Stimulated activated CD4-positive, alpha-beta T cell treated with anti-CD3 and anti-CD28 coated beads, Interleukin-2, amount 100 ng/mL, for 4 hours (primary cell): ENCODE measurements around the gene MMP14.

Experiments used
- DNase-seq: peaks from one replicate; pipeline ENCODE4 v3.0.0-alpha.2; 2020; ENCODE audit warnings: low read depth

The MMP14 gene

DNA sequence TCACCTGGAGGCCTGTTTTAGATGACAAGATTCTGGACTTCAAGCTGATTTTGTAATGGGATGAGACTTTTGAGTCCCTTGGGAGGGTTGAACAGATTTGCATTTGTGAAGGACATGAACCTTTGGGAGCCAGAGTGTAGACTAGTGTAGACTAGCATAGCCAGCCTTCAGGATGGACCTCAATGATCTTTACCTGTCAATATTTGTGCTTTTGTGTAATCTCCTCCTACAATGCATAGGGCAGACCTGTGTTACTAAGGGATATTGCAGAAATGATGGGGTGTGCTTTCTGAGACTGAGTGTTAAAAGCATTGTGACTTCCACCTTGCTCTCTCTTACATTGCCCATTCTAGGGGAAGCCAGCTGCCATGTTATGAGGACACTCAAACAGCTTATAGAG, 25.3 kb downstream of the MMP14 start:
- DNase-seq: no peak

DNA sequence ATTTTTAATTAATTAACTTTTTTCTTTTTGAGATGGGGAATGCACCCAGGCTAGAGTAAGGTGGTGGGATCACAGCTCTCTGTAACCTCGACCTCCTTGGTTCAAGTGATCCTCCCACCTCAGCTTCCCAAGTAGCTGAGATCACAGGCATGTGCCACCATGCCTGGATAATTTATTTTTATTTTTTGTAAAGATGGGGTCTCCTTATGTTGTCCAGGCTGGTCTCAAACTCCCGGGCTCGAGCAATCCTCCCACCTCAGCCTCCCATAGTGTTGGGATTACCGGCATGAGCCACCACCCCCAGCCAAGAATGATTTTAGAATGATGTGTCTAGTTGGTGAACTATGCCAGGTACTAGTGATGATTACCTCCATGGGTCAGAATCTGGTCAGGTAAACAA, 28.6 kb downstream of the MMP14 start:
- DNase-seq: no peak

DNA sequence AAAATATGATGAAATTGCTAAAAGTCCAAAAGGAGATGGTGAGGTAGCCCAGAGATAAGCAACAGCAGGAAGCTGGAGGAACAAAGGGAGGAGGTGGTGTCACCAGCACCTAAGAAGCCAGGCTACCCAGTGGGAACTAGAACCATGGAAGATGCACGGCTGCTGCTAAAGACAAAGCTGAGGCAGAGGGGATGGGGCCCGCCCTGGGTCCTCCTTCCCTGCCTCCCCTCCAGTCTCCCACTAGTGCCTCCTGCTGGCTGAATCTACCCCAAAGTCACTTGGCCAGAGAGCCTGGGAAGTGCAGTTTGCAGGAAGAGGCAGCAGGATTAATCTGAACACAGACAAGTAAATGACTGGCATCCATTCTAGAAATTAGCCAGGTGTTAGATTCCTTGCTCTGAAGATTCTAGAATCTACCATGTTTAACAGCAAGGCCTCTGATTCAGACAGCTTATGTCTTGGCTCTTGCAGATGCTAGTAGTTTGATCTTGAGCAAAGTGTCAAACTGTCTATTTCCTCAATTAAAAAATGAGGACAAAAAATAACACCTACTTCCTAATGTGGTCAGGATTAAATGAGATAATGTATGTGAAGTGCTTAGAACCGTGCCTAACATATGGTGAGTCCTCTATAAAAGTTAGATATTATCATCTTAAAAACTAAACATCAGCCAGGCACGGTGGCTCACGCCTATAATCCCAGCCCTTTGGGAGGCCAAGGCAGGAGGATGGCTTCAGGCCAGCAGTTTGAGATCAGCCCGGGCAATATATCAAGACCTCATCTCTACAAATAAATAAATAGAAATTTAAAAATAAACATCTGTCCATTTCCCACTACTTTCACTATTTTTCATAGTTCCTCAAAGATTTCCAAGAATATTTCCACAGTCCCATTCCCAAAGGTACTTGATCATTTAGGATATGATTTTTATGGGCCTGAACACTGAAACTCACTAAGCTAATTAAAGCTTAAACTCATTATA, 29.3 kb downstream of the MMP14 start:
- no peak for DNase-seq

DNA sequence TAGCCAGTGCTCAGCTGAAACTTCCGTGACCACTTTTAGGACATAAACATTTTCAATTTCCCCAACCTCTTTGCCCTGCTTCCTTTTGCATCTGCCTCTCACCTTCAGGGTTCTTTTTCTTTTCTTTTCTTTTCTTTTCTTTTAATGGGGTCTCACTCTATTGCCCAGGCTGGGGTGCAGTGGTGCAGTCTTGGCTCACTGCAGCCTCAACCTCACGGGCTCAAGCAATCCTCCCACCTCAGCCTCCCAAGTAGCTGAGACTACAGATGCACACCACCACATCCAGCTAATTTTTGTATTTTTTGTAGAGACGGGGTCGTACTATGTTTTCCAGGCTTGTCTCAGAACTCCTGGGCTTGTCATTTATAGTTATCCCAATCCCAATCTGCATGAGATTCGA, 30.5 kb downstream of the MMP14 start:
- no peak for DNase-seq

DNA sequence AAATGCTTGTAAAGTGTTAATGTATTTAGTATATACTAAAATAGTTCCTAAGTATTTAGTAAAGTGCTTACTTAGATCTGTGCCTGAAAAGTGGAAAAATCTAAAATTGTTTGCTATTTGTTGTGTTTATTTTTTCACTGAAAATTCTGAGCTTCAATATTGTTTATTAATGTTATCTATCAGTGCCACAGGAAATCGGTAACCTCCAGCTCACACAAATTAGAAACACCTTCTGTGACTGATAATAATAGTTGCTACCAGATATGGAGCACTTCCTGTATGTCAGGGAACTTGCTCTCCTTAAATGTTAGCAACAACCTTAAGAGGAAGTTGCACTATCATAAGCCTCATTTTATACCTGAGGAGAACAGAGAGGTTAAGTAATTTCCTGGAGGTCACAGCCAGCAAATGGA, 34.4 kb downstream of the MMP14 start:
- DNase-seq: no peak

DNA sequence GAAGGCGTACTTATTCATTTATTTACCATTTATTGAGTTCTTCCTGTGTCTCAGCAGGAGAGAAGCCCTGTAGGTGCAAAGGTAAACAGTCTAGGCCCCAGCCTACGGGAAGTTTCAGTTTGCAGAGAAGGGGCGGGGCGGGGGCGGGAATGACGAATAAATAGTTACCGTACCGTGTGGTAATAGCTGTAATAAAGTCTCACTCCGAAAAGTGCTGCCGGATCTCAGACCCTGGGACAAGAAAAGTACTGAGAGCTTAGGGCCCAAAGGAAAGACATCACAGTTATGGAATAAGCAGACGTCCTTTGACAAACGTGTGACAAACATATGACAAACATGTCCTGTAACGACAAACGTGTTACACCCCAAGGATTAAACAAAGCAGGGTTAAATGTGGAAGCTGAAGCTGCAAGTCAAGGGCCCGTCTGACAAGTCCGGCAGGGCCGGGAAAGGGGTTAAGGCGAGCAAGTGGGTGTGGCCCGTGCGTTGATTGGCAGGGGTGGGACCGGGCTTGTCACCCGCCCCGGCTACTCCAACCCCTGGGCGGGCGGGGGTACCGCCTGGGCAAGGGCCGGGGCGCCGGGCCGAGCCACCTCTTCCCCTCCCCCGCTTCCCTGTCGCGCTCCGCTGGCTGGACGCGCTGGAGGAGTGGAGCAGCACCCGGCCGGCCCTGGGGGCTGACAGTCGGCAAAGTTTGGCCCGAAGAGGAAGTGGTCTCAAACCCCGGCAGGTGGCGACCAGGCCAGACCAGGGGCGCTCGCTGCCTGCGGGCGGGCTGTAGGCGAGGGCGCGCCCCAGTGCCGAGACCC, 35.0 kb downstream of the MMP14 start, which contains the start of gene LRP10:
Gene LRP10 (plus strand): TSS at position 517 of the 809 bp plus-strand sequence. CDS start 564 bp downstream, outside the sequence.
- peak; percentile 76 for DNase-seq

DNA sequence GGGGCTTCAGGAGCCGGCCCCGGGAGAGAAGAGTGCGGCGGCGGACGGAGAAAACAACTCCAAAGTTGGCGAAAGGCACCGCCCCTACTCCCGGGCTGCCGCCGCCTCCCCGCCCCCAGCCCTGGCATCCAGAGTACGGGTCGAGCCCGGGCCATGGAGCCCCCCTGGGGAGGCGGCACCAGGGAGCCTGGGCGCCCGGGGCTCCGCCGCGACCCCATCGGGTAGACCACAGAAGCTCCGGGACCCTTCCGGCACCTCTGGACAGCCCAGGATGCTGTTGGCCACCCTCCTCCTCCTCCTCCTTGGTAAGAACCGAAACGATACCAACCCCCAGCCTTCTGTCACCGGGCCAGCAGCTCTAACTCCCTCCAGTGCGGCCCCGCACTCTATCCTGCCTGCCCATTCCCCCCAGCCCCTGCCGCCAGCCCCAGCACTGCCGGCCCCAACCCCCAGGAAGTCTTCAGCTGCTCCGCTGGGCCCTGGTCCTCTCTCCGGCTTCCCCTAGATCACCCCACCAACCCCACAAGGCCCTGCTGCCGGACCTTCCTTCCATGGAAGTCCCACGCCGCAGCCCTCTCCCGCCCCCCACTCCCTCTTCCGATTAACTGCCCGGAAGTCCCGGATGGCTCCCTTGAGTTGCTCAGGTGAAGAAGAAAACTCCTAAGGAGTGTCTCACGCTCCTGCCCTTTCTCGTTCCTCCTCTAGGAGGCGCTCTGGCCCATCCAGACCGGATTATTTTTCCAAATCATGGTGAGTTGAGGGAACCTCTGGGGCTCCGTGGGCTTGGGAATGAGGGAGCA, 35.8 kb downstream of the MMP14 start:
- peak; percentile 59 for DNase-seq

DNA sequence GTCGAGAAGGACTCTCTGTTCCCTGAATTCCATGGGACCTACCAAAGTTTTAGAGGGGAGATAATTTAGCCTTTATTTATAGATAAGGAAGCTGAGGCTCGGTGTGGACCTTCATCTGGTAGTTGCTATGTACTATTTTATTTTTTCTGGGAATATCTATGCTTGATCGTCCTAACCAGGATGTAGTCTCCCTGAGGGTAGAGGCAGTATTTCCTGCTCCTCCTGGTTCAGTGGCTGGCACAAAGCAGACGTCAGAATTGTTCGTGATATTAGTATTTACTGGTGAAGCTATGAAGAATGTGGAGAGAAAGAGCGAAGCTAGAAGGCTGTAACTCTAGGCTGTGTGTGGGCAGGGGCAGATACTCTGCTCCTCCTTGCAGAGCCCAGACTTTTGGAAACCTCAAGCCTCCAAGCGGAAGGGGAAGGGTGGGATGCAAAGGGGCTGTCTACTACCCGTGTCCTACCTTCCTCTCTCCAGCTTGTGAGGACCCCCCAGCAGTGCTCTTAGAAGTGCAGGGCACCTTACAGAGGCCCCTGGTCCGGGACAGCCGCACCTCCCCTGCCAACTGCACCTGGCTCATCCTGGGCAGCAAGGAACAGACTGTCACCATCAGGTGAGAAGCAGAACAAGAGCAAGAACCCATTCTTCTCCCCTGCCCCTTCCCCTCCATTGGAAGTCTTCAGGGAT, 36.6 kb downstream of the MMP14 start:
- DNase-seq: no peak

DNA sequence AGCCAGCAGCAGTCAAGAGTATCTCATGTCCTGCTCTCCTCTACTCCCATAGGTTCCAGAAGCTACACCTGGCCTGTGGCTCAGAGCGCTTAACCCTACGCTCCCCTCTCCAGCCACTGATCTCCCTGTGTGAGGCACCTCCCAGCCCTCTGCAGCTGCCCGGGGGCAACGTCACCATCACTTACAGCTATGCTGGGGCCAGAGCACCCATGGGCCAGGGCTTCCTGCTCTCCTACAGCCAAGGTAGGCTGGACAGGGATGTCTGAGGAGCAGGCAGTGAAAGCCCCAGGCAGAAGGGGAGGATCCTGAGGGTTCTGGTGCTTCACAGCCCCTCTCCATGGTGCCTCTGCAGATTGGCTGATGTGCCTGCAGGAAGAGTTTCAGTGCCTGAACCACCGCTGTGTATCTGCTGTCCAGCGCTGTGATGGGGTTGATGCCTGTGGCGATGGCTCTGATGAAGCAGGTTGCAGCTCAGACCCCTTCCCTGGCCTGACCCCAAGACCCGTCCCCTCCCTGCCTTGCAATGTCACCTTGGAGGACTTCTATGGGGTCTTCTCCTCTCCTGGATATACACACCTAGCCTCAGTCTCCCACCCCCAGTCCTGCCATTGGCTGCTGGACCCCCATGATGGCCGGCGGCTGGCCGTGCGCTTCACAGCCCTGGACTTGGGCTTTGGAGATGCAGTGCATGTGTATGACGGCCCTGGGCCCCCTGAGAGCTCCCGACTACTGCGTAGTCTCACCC, 38.8 kb downstream of the MMP14 start:
- DNase-seq: no peak

DNA sequence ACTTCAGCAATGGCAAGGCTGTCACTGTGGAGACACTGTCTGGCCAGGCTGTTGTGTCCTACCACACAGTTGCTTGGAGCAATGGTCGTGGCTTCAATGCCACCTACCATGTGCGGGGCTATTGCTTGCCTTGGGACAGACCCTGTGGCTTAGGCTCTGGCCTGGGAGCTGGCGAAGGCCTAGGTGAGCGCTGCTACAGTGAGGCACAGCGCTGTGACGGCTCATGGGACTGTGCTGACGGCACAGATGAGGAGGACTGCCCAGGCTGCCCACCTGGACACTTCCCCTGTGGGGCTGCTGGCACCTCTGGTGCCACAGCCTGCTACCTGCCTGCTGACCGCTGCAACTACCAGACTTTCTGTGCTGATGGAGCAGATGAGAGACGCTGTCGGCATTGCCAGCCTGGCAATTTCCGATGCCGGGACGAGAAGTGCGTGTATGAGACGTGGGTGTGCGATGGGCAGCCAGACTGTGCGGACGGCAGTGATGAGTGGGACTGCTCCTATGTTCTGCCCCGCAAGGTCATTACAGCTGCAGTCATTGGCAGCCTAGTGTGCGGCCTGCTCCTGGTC, 39.4 kb downstream of the MMP14 start:
- DNase-seq: no peak

DNA sequence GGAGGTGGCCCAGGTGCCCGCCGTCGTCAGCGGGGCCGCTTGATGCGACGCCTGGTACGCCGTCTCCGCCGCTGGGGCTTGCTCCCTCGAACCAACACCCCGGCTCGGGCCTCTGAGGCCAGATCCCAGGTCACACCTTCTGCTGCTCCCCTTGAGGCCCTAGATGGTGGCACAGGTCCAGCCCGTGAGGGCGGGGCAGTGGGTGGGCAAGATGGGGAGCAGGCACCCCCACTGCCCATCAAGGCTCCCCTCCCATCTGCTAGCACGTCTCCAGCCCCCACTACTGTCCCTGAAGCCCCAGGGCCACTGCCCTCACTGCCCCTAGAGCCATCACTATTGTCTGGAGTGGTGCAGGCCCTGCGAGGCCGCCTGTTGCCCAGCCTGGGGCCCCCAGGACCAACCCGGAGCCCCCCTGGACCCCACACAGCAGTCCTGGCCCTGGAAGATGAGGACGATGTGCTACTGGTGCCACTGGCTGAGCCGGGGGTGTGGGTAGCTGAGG, 40.7 kb downstream of the MMP14 start:
- DNase-seq: no peak

DNA sequence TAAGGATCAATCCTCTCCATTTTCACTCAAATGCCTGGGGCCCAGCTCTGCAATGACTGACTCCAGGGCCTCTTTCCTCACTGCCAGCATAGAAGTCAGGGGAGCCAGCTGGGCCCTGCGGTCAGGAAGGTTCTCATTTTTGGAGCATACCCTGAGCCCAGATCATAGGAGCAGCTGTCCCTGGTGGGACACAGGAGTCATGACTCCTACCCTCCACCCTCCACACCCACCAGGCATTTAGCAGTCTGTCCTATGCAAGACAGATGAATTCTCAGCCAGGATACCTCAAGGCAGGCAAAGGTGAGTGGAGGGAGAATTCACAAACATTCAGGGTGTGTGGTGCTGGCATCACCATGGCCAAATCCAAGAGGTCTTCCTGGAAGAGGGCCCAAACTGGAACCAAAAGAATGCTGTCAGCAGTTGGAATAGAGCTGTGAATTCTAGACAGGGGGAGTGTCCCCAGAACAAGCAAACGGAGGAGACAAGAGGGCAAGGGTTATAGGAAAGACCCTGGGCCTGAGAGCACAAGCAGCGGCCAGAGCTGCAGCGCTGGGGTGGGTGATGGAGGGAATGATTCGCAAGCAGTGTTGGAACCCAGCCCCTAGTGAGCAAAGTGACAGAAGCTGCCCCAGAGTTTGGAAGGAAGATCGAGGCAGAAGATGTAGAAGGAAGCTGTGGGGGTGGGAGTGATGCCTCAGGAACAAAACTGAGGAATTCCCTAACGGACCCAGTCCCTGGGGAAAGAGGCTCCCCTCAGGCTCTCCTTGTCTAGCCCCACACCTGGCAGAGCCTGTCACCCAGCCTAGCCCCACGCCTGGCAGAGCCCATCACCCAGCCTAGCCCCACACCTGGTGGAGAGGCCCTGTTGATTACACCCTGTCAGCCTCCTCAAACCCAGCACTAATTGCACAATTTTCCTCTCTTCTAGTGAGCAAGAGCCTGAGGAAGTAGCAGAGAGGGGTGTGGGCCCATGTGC, 42.2 kb downstream of the MMP14 start:
- DNase-seq: no peak

DNA sequence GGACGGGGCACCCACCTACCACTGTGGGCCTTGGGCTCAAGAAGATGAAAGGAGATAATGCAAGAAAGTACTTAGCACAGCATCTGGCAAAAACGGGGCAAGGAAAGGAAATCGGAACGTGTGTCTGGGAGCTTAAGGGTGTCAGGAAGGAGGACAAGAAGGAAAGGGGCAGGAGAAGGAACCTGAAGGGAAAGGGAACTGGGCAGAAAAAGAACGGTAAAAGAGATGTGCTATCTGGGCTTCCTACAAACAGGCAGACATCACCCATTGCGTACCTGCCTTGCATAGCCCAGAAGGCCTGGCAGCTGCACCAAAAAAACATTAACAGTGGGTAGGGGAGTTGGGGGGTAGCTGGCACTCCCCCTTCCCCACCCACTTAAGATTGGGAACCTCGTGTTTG, 45.7 kb downstream of the MMP14 start:
- no peak for DNase-seq

DNA sequence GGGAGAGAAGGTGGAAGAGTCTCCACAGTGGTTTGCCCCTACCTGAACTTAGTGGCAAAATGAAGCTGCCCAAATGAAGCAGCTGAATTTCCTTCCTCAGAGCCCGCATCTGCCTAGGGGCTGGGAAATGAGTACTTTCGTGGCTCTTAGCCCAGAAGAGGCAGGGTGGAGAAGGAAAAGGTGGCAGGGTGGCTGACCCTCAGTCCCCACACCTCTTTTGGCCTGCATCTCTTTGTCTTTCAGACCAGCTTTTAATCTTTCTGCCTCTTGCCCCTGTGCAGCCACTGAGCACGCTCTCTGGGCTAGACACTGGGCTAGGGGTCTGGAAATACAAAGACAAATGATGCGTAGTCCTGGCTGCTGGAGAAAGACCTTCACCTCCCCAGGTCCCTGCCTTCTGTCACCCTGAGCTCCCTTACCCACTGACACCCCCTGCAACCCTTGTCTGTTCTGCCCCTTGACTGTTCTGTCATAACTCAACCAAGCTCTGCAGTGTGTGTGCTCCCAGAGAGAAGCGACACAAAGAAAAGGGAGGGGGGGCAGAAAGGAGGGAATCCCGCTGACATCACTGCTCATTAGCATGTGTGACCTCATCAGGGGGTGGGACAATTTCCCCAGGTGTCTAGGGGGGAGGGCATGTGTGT, 46.3 kb downstream of the MMP14 start:
- peak; percentile 70 for DNase-seq

DNA sequence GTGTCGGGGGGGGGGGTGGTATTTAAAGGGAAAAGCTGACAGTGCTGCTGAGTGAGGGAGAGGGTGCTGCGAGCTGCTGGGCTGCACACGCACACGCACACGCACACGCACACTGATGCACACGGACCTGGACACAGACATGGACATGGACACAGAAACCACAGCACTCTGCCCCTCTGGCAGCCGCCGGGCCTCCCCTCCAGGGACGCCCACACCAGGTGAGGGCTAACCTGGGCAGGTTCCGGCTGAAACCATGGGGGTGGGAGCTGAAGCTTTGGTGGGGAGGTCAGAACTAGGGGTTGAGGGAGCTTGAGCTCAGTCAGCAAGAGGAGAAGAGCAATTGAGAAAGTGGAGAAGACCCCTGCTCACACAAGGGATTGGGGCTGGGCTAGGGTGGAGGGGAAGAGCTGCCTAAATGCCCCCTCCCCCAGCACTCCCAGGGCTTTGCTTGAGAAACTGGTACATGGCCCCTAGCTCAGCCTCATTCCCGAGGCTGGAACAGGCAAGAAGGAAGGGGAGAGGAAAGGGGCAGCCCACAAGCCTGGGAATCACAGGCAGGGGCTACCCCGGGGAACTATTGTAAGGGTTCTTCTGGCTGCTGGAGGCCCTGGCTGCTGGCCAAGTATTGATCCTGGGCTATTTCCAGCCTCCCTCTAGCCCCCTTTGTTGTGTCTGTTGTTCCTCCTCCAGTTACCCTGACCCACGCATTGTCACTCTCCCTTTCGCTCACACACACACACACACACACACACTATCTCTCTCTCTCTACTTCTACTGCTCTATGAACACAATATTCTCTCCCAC, 47.0 kb downstream of the MMP14 start, which contains the start of gene REM2:
Gene REM2 (plus strand): TSS at position 50 of the 804 bp plus-strand sequence. CDS start 66 bp downstream, at position 116.
- no peak for DNase-seq

DNA sequence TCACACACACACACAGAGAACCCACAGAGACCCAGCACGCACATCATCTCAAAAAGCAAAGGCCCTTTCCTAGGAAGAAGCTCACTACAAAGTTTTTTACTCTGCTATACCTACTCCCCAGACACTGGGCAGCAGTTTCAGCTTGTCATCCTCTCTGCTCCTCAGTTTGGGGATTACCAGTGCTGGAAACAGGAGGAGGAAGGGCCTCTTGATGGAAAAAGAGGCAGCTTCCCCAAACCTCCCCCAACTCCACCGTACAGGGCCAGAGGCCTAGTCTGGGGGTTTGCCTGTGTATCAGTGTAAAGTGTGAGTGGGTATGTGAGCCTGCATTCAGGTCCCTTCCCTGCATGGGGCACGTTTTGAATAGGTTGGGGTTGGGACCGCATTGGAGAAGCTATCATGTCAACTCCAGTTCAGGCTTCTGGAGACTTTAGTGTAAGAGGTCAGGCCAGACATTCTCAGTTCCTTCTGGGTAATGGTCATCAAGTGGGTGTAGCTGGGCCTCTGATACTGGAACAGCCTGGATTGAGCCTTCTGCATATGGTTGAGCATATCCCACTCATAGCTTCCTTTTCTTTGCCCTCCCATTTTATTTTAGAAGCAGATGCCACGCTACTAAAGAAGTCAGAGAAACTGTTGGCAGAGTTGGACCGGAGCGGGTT, 47.8 kb downstream of the MMP14 start:
- DNase-seq: no peak
